ENCODE results near the gene MAGI1.

MAGI1 gene

DNA sequence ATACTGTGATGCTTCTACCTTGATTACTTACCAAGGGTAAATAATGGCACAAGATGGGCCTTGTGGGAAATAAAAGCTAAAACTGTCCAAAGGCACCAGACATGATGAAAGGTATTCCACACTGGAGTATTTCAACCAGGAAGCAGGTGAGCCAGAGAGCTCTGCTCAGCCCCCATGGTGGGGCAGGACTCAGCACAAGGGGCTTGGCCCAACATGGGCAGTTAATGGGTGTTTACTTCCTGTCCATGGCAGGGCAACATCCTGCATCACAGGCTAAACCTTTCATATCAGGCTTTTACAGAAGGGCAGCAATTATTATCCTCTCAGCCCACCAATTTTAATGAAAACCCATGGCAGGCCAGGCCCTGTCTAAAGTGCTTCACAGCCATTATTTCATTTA lies 38.2 kb downstream of the MAGI1 start:
- no peak for TF ChIP-seq CTCF (IDR thresholded peaks at IDR 0.05; ENCODE audit: low read depth, low read length)
- DNase-seq (ENCODE audit: extremely low read depth, low read depth) = no peak

DNA sequence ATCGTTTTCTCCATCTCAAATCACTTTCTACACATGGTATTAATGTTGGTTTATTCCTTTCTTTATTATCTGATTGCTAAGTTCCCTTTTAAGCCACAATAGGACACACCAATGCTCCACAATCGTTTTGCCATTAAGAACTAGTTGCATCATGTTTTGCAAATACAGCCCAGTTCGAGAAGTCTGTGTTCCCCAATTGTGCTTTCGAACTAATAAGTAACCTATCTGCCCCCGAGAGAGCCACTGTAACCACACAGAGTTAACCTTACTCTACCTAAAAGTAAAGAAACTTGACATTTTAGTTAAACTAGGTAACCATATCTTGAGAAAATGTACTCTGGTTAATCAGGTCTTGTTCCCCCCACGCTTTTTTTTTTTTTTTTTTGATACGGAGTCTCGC lies 39.1 kb downstream of the MAGI1 start:
- no peak for TF ChIP-seq CTCF (IDR thresholded peaks at IDR 0.05; ENCODE audit: low read depth, low read length)
- DNase-seq (ENCODE audit: extremely low read depth, low read depth) = no peak

DNA sequence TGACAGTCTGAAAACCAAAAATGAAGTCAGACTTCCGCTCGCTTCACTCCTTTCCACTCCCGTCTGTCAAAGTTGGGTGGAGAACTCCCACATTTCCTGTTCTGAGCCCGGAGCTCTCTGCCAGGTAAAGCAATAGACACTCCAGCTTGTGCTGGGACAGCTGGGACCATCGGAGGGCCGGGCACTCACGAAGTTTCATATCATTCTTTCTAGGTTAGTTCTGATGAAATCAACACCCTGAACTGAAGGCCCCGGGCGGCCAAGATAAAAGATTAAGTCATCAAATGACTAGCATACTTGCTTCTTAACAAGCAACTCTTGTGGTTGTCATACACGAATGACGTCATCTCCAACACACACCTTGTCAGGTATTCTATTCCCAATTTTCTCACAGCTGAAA lies 42.1 kb downstream of the MAGI1 start:
- no peak for TF ChIP-seq CTCF (IDR thresholded peaks at IDR 0.05; ENCODE audit: low read depth, low read length)
- no peak for DNase-seq (ENCODE audit: extremely low read depth, low read depth)

DNA sequence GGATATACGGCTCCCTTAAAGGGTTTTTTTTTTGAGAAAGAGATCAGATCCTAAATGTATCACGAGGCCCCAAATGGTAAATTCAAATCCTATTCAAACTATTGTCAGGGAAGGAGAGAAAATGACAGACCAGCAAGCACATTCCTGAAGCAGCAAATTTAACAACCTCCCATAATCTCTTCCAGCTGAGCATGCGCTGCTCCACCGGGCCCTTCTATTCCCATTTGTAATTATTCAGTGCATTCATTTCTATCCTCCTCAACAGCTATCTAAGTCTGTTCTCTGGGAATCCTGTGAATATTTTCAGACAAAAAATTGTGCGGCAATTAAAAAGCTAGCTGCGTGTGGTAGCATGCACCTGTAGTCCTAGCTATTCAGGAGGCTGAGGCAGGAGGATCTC lies 43.2 kb downstream of the MAGI1 start:
- no peak for TF ChIP-seq CTCF (IDR thresholded peaks at IDR 0.05; ENCODE audit: low read depth, low read length)
- DNase-seq (ENCODE audit: extremely low read depth, low read depth) = no peak

GRCh38 chr3:65995030-65995429 lies 43.7 kb downstream of the MAGI1 start:
- TF ChIP-seq CTCF (IDR thresholded peaks at IDR 0.05; ENCODE audit: low read depth, low read length) = no peak
- no peak for DNase-seq (ENCODE audit: extremely low read depth, low read depth)

DNA sequence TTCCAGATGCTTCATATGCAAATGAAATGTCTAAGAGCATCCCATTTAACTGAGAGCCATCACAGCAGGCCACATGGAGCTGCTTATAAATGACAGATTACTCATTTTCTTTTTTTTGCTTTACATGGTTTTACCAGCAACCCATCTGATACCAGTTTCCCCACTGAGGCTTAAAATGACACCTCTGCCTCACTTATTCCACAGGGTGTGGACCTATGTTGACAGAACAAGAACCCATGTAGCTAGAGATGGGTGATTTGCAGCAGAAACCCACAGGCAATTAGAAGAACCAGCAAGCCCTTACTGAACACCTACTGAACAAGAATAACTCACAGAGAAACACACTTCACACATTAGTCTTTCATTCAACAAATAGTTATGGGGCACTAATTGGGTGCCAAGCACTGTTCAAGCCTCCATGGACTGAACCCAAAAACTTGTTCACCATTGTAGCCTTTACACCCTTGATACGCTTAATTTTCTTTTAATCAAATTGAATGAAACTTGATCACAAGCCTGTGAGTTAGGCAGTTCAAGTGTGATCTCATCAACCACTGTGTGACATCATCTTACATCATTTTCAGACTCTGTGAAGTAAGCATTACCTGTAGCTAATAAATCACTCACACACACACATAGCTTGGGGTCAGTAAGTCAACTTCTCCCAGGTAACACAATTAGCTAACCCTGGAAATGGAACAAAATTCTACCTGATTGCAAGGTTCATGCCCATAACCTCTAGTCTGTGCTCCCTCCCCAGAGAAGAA lies 45.4 kb downstream of the MAGI1 start:
- no peak for DNase-seq (ENCODE audit: extremely low read depth, low read depth)
- no peak for TF ChIP-seq CTCF (IDR thresholded peaks at IDR 0.05; ENCODE audit: low read depth, low read length)

- no peak for DNase-seq (ENCODE audit: extremely low read depth, low read depth)
- TF ChIP-seq CTCF (IDR thresholded peaks at IDR 0.05; ENCODE audit: low read depth, low read length) = no peak
Measured at GRCh38 chr3:65992106-65992505, 46.6 kb downstream of the MAGI1 start.
